GM12878 (cell line): ENCODE data around the gene DENND1A. TPM values are rescaled to one million over a fixed set of nuclear protein-coding genes. Genes with fewer than 3 reads are reported as not detected.

Experiments
- ATAC-seq: fragments of 200-7000 bp; cut with Tn5 transposase; 3 replicates; pipeline ENCODE4 v1.9.1; 2020; ENCODE audit warnings: mild to moderate bottlenecking, moderate library complexity
- BruUV-seq: library from RNA; stranded (reverse); fragments of 400-500 nt; replicated peaks from 2 replicates; lab custom pipeline; 2021; lab: Mats Ljungman, UMichigan
- CTCF ChIA-PET: fragments of 300-600 bp; sonication (Branson Sonifier 250); formaldehyde crosslinking; extraction: SDS; loops from one replicate; lab custom pipeline; 2021; ENCODE audit warnings: inconsistent platforms; lab: Yijun Ruan, JAX
- POLR2A ChIA-PET: fragments of 350-600 bp; formaldehyde crosslinking; extraction: SDS; loops from one replicate; lab custom pipeline; 2021; ENCODE audit warnings: inconsistent platforms; lab: Charles Lee
- RAD21 ChIA-PET: fragments of 300-600 bp; sonication (Branson Sonifier 250); formaldehyde crosslinking; loops from one replicate; lab custom pipeline; 2023; ENCODE audit warnings: antibody characterized with exemption; ENCODE audit not compliant: unreplicated experiment; lab: Charles Lee
- SMC1A ChIA-PET: fragments of 300-600 bp; sonication (Branson Sonifier 250); formaldehyde crosslinking; loops from one replicate; lab custom pipeline; 2023; ENCODE audit not compliant: unreplicated experiment, uncharacterized antibody; lab: Charles Lee
- DNase-seq: peaks from one replicate; pipeline ENCODE4 v3.0.0-alpha.2; 2011; ENCODE audit warnings: low read depth, low spot score
- FAIRE-seq: peaks from 3 replicates; lab custom pipeline; 2011; peaks lifted over from hg19 to GRCh38; lab: Jason Lieb, UNC
- H2AFZ ChIP-seq: 2 replicates; pipeline ENCODE4 v1.6.0; 2011; ENCODE audit warnings: low read depth, low read length, control low read depth; ENCODE audit not compliant: control insufficient read depth
- H3K27ac ChIP-seq: 2 replicates; pipeline ENCODE4 v1.5.1; 2011; ENCODE audit warnings: control low read depth; ENCODE audit not compliant: control insufficient read depth, insufficient read depth
- H3K27me3 ChIP-seq, 2 experiments: replicated peaks in 1 of 2; 2 replicates each; pipeline versions ENCODE4 v1.6.0 to v1.6.1; 2011; ENCODE audit warnings: low read length in 1 of 2; ENCODE audit not compliant: control insufficient read depth in 2 of 2, insufficient read depth in 2 of 2
- H3K36me3 ChIP-seq, 2 experiments: 2 replicates each; pipeline ENCODE4 v1.5.1; 2011; ENCODE audit warnings: low read length in 1 of 2; ENCODE audit not compliant: control insufficient read depth in 2 of 2, insufficient read depth in 2 of 2
- H3K4me1 ChIP-seq: 2 replicates; pipeline ENCODE4 v1.6.1; 2011; ENCODE audit warnings: mild to moderate bottlenecking, low read length, moderate library complexity, mixed read lengths; ENCODE audit not compliant: control insufficient read depth, insufficient read depth
- H3K4me2 ChIP-seq: 2 replicates; pipeline ENCODE4 v1.6.0; 2011; ENCODE audit warnings: control low read depth; ENCODE audit not compliant: control insufficient read depth, insufficient read depth
- H3K4me3 ChIP-seq: fragments of 200-600 bp; sonication (generic); 2 replicates; pipeline ENCODE4 v1.5.1; 2016
- H3K79me2 ChIP-seq: 2 replicates; pipeline ENCODE4 v1.6.0; 2011; ENCODE audit warnings: low read length; ENCODE audit not compliant: control insufficient read depth, insufficient read depth
- H3K9ac ChIP-seq: 2 replicates; pipeline ENCODE4 v1.8.0; 2011; ENCODE audit warnings: low read length, control low read depth, mixed read lengths; ENCODE audit not compliant: control insufficient read depth, insufficient read depth
- H3K9me3 ChIP-seq: replicated peaks from 3 replicates; pipeline ENCODE4 v1.5.1; 2011; ENCODE audit warnings: mild to moderate bottlenecking, low read length; ENCODE audit not compliant: control insufficient read depth, insufficient read depth
- H4K20me1 ChIP-seq: 2 replicates; pipeline ENCODE4 v1.6.0; 2011; ENCODE audit not compliant: control insufficient read depth, insufficient read depth
- BCLAF1 ChIP-seq: fragments of 450-650 bp; IDR thresholded peaks from 2 replicates; pipeline ENCODE4 v1.6.1; 2017; ENCODE audit warnings: antibody characterized with exemption, mild to moderate bottlenecking, moderate library complexity
- DPF2 ChIP-seq: fragments of 450-650 bp; IDR thresholded peaks from 2 replicates; pipeline ENCODE4 v1.6.1; 2017; ENCODE audit warnings: mild to moderate bottlenecking
- HDGF ChIP-seq: fragments of 450-650 bp; IDR thresholded peaks from 2 replicates; pipeline ENCODE4 v1.6.1; 2016; ENCODE audit warnings: antibody characterized with exemption
- HSF1 ChIP-seq: fragments of 150-350 bp; IDR thresholded peaks from 2 replicates; pipeline ENCODE4 v1.6.1; 2014; ENCODE audit warnings: mild to moderate bottlenecking, low read depth, low read length
- IKZF2 ChIP-seq, 2 experiments: fragments of 450-650 bp; IDR thresholded peaks; 2 replicates each; pipeline ENCODE4 v1.6.1; 2017; ENCODE audit warnings: mild to moderate bottlenecking in 2 of 2, moderate library complexity in 2 of 2
- LARP7 ChIP-seq: fragments of 450-650 bp; IDR thresholded peaks from 2 replicates; pipeline ENCODE4 v1.6.1; 2017; ENCODE audit warnings: mild to moderate bottlenecking
- MTA3 ChIP-seq: IDR thresholded peaks from 2 replicates; pipeline ENCODE4 v1.6.1; 2012; ENCODE audit warnings: low read length, inconsistent platforms, borderline replicate concordance
- SIN3A ChIP-seq: IDR thresholded peaks from 2 replicates; pipeline ENCODE4 v1.6.1; 2012; ENCODE audit warnings: low read depth, low read length, improper control_type of control experiment
- SMAD1 ChIP-seq: fragments of 450-650 bp; IDR thresholded peaks from 2 replicates; pipeline ENCODE4 v1.6.1; 2018; ENCODE audit warnings: mild to moderate bottlenecking, low read depth; ENCODE audit not compliant: partially characterized antibody
- YBX1 ChIP-seq: fragments of 450-650 bp; IDR thresholded peaks from 2 replicates; pipeline ENCODE4 v1.6.1; 2016; ENCODE audit warnings: antibody characterized with exemption
- ZBTB4 ChIP-seq: fragments of 450-650 bp; formaldehyde crosslinking; IDR thresholded peaks from 2 replicates; pipeline ENCODE4 v1.4.0; 2022; ENCODE audit warnings: mild to moderate bottlenecking, moderate library complexity
- WGBS: methylation state at CpG from one replicate; pipeline ENCODE4 v1.1.6; 2016; ENCODE audit warnings: low lambda C conversion rate; ENCODE audit not compliant: insufficient replicate concordance, insufficient coverage; ENCODE audit errors: missing lambda C conversion rate; 5-methylcytosine and 5-hydroxymethylcytosine counted together
- in situ Hi-C: fragments of 300-500 bp; cut with MboI; formaldehyde crosslinking; loops from 9 replicates; pipeline ENCODE4 v1.14.3; 2018; ENCODE audit warnings: mixed read lengths
- intact Hi-C: fragments of 100-400 bp; cut with micrococcal nuclease; formaldehyde crosslinking; loops from one replicate; pipeline ENCODE4 v1.14.2; 2022; ENCODE audit not compliant: unreplicated experiment
- polyA plus RNA-seq, 11 experiments: library from polyadenylated mRNA; depleted of rRNA in 4 of 11; unstranded in 6 of 11; stranded (reverse) in 5 of 11; fragments of >200 nt; fragmentation: Nextera tagmentation in 4 of 11; fragmentation: Illumina TruSeq in 1 of 11; extraction: Ambion mirVana in 4 of 11; extraction: Trizol in 1 of 11; gene quantifications; 1 replicate in 1 of 11; 2 replicates in 10 of 11; pipeline versions ENCODE4 v1.2.1 to v1.2.3, GENCODE V29; 2011 to 2016; ENCODE audit warnings: inconsistent platforms in 2 of 11, missing spikeins in 2 of 11, low read depth in 1 of 11
- total RNA-seq, 4 experiments: library from RNA; depleted of rRNA in 3 of 4; stranded (reverse); fragments of >200 nt in 3 of 4; fragmentation: Illumina TruSeq in 1 of 4; extraction: Trizol in 1 of 4; gene quantifications; 2 replicates each; pipeline versions ENCODE4 v1.2.1 to v1.2.3, GENCODE V29; 2013 to 2021
- TF ChIP-seq, protein P1 (sequence below): IDR thresholded peaks from 2 replicates; pipeline ENCODE4 v1.6.1; 2011; ENCODE audit warnings: low read depth, low read length, improper control_type of control experiment, borderline replicate concordance
- TF ChIP-seq, protein P2 (sequence below): fragments of 450-650 bp; conservative IDR thresholded peaks from 2 replicates; pipeline ENCODE4 v1.6.1; 2017; ENCODE audit warnings: mild to moderate bottlenecking, moderate library complexity

DENND1A gene
- total and polyA plus RNA-seq, 10 of the 15 experiments (the other 5 are each of a cell fraction or from before 2014, with no cell fraction given): 14.1 to 48.6 (median 35.2) TPM

DNA sequence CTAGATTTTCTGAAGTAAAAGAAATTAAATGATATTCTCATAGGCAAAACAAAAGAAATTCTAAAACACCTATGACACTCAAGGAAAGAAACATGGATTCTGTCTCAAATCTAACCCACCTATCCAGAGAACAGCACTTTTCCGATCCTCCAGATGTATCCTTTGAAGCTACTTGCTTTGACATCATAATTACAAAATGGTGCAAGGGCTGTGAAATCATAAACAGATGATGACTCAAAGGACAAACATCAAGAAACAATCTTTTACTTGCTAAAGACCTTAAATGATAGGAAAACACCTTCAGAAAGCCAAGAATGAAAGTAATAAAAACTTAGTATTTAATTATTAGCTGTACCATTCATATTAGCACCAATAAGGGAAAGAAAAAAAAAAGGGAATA lies 202.6 kb downstream of the DENND1A start:
- Histone ChIP-seq H3K36me3 (peaks cover under 1 to 3% of the 10 kb centered on the region in 2 experiments; a peak in 3 of 4 replicates), H3K4me2 (no peak overlapping the region), H3K27me3 (no peaks in the 10 kb centered on the region), H2AFZ (no peak overlapping the region), H3K4me3 (no peak overlapping the region), H3K79me2 (0 out of 2 replicates have a peak, but pooled peaks cover 2% of the 10 kb centered on the region), H4K20me1 (no peaks in the 10 kb centered on the region), H3K9me3 (peaks cover 12% of the 10 kb centered on the region; the same call in 2 of the 3 replicates), H3K9ac (no peak overlapping the region), H3K4me1 (no peaks in the 10 kb centered on the region), H3K27ac (no peak overlapping the region)
- DNase-seq (no peak), FAIRE-seq (no peak), ATAC-seq (no peak)
- BruUV-seq: no TSS peak
- ChIA-PET RAD21 (no interaction called here), POLR2A (interaction anchor here (0.9 kb wide), 1 partner anchor 9 kb away, joined by 3 read pairs; no protein-coding TSS in a partner anchor), SMC1A (interaction anchor here (0.6 to 5.6 kb wide), 9 partner anchors 8 to 313 kb away, joined by 3 to 29 read pairs (median 3); no protein-coding TSS in a partner anchor), CTCF (interaction anchor here (0.7 to 1.2 kb wide), 4 partner anchors 35 to 313 kb away, joined by 3 to 5 read pairs (median 4); no protein-coding TSS in a partner anchor)
- intact Hi-C loops (no loop called here), in situ Hi-C loops (no loop called here)
- 96% methylated on average over 1 of the region's 1 CpG for WGBS
- TF ChIP-seq SMAD1 (no peak), BCLAF1 (no peak), LARP7 (no peak), MTA3 (no peak), SIN3A (no peak), HDGF (no peak), YBX1 (no peak), DPF2 (no peak), ZBTB4 (no peak), HSF1 (no peak), IKZF2 (IDR thresholded peaks at IDR 0.05) (no peak)
- TF ChIP-seq, protein P1, sequence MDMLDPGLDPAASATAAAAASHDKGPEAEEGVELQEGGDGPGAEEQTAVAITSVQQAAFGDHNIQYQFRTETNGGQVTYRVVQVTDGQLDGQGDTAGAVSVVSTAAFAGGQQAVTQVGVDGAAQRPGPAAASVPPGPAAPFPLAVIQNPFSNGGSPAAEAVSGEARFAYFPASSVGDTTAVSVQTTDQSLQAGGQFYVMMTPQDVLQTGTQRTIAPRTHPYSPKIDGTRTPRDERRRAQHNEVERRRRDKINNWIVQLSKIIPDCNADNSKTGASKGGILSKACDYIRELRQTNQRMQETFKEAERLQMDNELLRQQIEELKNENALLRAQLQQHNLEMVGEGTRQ: no peak
- TF ChIP-seq, protein P2, sequence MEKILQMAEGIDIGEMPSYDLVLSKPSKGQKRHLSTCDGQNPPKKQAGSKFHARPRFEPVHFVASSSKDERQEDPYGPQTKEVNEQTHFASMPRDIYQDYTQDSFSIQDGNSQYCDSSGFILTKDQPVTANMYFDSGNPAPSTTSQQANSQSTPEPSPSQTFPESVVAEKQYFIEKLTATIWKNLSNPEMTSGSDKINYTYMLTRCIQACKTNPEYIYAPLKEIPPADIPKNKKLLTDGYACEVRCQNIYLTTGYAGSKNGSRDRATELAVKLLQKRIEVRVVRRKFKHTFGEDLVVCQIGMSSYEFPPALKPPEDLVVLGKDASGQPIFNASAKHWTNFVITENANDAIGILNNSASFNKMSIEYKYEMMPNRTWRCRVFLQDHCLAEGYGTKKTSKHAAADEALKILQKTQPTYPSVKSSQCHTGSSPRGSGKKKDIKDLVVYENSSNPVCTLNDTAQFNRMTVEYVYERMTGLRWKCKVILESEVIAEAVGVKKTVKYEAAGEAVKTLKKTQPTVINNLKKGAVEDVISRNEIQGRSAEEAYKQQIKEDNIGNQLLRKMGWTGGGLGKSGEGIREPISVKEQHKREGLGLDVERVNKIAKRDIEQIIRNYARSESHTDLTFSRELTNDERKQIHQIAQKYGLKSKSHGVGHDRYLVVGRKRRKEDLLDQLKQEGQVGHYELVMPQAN: no peak
